Renal cortex interstitium (tissue), 11 donors: ENCODE data around the gene UQCRC1. TPM values are rescaled to one million over a fixed set of nuclear protein-coding genes. Genes with fewer than 3 reads are reported as not detected.

Experiments used
- DNase-seq, 11 donors: peaks; one replicate each; pipeline ENCODE4 v3.0.0-alpha.2; 2013; ENCODE audit warnings: low read depth in 9 of 11, low spot score in 4 of 11; ENCODE audit errors: extremely low read depth in 1 of 11
- polyA plus RNA-seq, 3 donors: library from polyadenylated mRNA; unstranded; fragments of 120-200 nt; gene quantifications; one replicate each; pipeline ENCODE4 v1.2.1, GENCODE V29; 2013; ENCODE audit not compliant: insufficient read length in 3 of 3

Gene UQCRC1
- polyA plus RNA-seq, 3 donors, result 268 to 311 (median 285) TPM

DNA sequence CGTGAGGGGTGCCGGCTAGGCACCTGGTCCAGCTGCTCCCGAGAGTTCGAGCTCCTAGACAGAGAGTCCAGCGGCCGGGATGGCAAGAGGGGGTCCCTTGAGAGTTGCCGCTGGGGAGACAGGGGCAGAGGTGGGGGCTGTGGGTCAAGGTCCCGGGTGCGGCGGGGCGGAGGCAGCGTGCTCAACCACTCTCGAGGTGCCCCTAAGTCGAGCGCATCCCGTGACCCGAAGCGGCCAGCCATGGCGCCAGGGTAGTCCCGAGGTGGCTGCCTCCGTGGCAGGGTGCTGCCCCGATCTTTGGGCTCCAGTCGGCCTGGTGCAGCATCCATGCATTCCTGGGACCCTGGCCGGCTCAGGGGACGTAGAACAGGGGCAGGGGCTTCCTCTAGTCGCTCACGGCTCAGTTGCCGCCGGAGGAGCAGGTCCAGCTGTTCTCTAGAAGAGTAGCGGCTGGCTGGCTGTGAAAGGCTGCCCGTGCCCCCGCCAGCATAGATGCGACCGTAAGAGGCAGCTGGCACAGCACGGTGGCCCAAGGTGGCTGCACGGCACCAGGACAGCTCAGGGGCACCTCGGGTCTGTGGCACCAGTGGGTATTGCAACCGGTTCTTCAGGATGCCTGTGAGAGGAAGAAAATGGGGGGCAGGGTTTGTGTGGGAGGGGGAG is 30.6 kb upstream of the UQCRC1 start:
- DNase-seq, result no peak

DNA sequence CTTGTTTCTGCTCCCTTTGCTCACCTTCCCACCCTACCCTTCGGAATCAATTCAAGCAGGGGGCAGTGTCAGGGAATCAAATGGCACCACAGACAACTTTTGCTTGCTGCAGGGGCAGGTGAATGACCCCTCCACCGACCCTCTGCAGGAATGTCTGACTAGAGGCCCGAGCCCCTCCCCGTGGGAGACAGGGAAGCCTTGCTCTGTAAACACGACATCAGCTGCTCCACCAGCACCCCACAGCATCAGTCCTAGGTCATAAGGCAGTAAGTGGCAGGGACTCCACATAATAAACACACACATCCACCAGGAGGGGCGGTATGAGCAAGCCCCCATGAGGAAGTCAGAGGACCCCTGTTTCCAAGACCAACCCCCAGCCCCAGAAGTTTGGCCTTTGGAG is 27.9 kb upstream of the UQCRC1 start:
- DNase-seq, result no peak

DNA sequence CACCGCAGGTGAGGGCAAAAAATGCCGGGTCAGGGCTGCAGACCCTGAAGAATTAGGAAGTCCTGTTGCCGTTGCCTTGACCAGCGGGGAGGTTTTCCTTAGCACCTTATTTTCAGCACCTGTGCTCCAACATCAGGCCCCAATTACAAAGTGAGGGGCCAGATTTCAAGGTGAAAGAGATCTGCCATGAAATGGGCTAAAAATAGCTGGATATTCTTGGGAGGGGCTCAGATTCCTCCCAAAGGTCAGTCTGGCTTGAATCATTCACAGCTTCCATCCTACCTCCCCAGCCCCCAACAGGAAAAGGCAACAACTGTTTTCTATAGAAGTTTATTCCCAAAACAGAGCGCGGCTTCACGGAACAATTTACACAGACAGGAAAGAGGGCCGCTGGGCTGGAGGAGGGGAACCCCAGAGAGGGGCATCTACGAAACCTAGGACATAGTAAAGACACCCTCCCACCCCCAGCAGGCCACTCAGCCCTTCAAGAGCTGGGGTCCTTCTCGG is 26.8 kb upstream of the UQCRC1 start:
- no peak for DNase-seq

DNA sequence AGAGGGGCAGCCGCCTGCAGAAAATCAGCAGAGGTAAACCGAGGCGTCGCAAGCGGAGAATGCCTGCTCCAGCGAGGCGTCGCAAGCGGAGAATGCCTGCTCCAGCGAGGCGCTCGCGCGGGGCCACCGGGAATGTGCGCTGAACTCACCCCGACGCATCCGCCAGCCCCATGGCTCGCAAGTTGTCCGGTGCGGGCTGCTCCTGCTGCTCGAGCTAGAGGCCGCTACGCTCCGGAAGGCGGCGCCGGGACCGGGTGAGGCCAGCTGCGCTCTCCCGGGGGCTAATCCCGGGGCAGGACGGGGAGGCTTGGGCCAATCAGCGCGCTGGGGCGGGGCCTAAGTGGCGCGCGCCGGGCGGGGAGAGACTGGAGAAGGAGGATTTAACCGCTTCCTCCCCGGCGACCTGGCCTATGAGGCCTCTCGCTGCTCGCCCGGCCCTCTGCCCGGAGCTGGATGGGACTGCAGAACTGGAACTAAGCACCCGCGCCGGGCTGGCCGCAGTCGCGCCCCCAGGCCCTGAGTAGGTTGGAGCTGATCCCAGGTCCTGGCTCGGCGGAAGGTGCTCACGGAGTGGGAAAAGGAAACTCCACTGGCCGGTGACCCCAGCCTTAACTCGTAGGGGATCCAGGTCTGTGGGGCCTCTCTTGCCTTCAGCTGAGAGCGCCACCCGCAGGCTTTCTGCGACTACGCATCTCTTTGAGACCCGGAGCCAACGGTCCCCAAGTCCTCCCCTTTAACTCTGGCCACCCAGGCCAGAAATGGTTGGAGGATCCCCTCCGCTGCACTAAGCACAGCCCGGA is 26.0 kb upstream of the UQCRC1 start, which contains the start of gene SLC26A6:
SLC26A6 (minus strand) TSS at position 240 of the 800 bp plus-strand sequence; CDS start at position 172, 68 bp downstream.
- peak; percentile 83 to 97 (median 94) for DNase-seq

DNA sequence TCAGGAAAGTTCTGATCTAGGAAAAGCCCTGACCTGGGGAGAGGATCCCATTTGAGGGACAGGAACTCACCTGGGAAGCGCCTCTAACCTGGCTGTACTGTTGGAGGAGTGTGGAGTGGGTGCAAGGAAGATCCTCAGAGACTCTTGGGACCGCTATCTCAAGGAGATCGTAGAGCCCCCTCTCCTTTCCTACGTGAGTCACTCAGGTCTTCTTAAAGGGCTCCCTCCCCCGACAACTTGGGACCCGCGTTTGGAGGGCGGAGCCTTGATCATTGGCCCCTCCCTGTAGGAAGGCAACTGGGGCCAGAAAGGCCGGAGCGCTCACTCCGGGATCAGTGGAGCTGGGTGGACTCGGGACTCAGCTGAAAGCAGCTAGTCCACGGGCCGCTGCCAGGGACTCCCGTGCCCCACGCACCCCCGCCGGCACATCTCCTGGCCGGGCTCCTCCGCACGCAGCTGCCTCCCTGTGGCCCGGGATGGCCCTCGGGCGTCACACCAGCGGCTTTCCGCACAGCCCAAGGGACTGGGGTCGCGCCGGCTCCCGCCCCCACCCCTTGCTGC is 25.3 kb upstream of the UQCRC1 start:
- DNase-seq, result no peak

DNA sequence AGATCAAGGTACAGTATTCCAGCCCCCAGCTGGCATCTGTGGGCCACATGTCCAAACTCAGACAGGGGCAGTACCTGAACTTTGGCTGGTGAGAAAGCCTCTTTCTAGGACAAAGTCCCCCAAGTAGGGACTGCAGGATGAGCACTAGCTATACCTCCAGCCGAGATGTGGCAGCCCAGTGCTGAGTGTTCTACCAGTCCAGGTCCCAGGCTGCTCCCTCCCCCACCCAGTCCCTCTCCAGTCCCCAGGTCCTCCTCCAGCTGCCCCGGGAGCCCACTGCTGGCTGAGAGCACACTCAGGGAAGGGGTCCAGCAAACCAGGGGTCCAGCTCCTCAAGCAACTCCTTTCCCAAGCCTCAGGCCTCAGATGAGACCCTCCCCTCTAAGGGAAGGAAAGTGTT is 24.3 kb upstream of the UQCRC1 start:
- DNase-seq, result no peak

DNA sequence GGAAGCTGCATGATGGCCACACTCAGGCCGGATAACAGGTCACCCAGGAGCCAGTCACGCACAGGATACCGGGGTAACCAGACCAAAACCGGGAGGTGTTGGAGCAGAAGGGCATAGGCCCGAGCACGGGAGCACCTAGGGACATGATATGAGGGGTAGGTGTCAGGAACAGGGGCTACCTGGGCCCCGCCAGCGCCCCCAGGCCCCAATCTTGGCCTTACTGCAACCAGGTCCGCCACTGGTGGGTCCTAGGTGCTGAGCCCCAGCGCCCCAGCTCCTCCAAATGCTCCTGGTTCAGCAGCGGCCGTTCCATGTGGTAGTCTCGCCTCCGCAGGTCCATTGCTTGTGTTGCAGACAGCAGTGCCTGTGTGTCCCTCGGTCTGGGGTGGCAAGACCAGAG is 23.8 kb upstream of the UQCRC1 start:
- DNase-seq, result no peak

DNA sequence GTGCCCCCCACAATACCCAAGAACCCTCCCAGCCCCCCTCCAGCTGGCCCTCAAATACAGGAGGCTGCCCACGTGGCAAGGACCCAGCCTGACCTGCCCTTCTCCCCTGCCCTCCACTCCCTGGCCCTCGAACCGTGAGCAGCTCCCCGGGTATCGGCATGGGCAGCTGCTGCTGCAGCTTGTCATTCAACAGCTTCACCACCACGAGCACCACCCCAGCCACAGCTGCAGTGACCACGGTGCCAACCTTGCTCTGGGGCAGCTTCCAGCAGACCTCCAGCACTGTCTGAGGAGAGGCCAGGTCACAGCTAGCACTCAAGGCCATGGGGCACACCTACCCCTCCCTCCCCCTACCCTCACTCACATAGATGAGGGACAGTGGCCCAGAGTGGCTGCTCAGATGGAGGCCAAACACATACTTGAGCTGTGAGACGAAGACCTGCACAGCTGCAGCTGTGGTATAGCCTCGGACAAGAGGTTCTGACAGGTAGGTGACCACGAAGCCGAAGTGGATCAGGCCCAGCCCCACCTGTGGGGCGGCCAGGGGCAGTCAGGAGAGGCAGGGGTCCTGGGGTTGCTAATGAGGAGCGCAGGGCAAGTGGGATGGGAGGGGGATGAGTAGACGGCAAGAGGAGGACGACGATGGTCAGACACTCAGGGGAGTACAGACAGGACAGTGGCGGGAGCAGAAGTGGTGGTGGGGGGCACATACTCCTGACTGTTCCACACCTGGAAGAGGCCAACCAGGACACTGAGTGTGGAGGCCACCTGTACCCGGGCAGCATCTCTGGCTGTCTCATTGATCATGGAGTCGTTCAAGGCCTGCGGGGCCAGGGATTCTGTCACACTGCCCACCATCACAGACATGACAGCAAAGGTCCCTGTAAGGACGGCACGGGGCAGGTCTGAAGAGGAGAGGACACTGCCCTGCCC is 22.3 kb upstream of the UQCRC1 start:
- DNase-seq, result no peak

DNA sequence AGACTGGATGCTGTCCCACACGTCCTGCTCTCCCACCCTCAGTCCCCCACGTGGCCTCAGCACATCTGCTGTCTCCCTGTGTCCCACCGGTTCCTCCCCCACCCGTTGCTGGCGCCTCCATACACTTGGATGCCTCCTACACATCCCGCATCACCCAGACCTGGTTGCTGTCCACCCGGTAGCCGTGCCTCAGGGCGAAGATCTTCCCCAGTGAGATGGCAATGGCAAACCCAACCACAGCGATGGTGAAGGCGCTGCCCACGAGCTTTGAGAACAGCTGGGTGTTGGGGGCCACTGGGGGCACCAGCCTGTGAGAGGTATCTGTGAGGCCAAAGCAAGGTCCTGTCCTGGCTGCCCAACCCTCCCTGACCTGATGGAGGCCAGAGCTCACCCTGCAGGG is 21.4 kb upstream of the UQCRC1 start:
- no peak for DNase-seq

DNA sequence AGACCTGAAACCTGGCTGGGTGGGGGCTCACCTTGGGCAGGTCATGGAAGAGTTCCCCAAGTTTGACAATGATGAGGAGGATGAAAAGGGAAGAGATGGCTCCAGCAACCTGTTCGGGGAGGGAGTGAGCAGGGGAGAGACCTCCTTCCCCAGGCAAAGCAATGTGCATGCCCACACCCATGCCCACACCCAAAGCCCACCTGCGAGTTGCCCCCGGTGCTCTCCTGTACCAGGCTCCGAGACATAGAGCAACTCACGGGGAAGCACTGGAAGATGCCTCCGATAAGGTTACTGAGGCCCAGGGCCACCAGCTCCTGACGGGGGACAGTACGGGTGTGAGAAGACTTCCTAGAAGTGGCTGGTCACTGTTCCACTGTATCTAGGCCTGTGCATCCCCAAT is 21.0 kb upstream of the UQCRC1 start:
- no peak for DNase-seq

DNA sequence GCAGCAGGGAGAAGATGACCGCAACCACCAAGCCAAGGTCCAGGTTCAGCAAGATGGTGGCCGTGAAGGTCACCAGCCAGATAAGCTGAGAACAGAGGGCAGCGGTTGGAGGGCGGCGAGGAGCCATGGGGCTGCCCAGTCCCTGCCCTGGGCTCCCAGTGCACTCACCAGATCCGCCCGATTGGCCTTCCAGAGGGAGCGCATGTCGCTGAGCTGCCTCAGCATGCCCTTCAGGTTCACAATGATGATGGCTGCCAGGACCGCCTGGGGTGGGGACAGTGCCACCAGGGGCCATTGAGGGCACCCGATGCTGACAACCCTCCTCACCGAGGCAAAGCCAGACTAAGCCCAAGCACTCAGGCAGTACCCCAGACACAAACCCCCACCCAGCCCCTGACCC is 20.4 kb upstream of the UQCRC1 start:
- DNase-seq, result no peak

DNA sequence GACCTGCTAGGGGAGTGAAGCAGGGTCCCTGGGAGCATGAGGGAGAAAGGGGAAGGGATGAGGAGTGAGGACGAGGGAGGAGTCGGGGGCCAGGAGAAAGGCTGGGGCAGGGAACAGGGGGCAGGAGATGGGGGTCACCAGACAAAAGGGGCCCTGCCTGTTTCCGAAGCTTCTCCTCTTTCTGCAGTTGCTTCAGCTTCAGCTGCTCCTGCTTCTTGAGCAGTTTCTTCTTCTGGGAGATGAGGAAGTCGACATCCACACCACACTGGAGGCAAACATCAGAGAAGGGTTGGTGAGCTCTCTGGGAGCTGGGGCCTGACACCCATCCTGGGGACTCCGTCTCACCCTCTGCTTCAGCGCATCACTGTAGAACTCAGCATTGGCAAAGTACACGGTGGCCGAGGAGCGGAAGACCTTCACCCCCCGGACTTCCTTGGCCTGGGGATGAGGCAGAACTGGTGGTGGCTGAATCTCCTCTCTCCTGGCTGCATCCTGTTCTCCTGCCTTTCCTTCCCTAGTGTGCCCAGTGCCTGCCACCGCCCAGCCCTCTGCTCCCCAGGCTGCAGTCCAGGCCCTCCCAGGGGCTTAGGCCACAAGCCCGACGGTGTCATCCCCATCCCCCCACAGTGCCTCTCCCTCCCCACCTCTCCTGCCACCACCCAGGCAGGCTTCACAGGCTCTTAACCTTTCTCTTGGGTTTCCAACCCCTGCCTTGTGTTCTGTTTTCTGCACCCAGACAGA is 19.0 kb upstream of the UQCRC1 start:
- DNase-seq, result no peak

DNA sequence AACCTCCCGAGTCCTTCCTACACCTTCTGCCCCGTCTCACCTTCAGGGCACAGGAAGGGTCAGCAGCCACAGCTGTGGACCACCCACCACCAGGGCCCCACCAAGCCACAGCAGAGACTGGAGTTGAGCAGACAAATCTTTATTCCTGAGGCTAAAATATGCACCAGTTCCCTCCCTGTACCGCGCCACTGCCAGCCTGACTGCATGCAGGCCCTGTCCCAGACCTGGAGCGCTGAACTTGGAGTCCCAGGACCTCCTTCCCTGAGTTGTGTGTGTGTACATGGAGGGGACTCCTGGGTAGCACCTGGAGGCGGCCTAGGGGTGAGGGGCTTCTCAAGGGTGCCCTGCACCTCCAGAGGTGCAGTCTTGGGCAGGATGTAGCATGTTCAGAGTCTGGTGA is 16.2 kb upstream of the UQCRC1 start:
- DNase-seq, result no peak

DNA sequence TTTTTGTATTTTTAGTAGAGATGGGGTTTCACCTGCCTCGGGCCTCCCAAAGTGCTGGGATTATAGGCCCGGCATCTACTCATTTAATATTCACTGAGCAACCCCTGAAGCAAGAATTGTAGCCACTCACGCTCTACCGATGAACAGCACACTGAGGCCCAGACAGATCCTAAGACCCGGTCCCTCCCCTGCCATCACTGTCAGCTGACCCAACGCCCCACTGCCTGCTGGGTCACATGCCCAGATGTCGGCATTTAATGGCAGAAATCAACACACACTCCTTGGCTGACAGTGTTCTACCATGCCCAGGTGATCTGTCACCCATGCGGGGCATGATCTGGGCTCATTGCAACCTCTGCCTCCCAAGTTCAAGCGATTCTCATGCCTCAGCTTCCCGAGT is 15.3 kb upstream of the UQCRC1 start:
- no peak for DNase-seq

DNA sequence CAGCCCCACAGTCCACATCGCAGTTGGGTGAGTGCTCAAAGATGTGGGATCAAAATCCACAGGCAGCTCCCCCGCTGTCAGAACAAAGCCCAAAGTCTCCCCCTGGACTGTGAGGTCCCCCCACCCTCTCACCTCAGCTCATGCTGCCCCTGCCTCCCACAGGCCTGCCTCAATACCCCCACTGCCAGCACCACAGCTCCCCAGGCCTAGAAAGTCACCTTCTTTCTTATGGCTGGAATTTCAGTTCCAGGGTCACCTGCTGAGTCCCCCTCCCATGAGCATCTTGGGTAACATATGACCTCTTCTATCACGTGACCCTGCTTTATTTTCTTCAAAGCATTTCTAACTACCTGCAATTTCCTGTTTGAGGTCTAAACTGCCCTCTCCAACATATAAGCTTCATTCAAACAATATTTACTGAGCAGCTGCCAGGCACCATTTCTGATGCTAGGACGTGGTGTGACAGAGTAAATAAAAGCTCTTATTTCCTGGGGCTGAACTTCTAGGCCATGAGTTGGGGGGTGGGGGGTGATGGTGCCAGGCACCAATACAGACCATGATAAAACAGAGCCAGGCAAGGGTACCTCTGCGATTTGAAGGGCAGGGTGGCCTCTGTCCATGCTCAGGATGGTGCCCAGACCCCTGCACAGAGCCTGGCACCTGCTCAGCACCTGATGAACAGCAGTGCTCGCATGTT is 14.6 kb upstream of the UQCRC1 start:
- peak in 1 of 11 donors; percentile 15 for DNase-seq

DNA sequence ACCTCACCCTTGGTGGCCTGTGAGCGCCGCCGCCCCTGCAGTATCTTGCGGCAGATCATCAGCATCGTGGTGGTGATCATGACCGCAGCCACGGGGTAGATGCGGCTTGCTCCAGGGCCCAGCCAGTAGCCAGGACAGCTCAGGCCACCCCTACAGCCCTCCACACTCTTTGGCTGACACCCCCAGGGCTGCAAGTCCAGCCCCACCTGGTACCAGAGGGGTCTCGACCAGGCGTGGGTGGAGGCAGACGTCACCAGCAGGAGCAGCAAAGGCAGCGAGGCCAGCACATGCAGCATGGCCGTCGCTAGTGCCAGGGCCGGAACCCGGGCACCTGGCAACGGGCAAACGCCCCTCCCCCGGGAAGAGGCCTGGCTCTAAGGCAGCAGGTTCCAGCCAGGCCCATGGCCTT is 12.0 kb upstream of the UQCRC1 start, which contains the start of gene TMEM89:
TMEM89 (minus strand) TSS at position 309 of the 409 bp plus-strand sequence; CDS start at position 296, 13 bp downstream.
- DNase-seq, result no peak
